ENCODE measurements around the gene CRIP3.
"Not testable (repeated sequence)": the region's sequence is repeated elsewhere in the genome, so short reads cannot be mapped to it uniquely, and the experiment has no call there.

CRIP3 gene

GRCh38 chr6:43308101-43308989 is at the start of gene CRIP3:
TSS of gene CRIP3 (minus strand) at chr6:43308826. CDS start at chr6:43308792, 34 bp downstream.
- DNase-seq (ENCODE audit: low read depth): peak; percentile 14

GRCh38 chr6:43355862-43356590 is 47.4 kb upstream of the CRIP3 start:
- DNase-seq (ENCODE audit: low read depth): no peak

- not testable (repeated sequence) for DNase-seq (ENCODE audit: low read depth)
These were observed 43.3 kb upstream of the CRIP3 start for GRCh38 chr6:43351951-43352350.

- DNase-seq (ENCODE audit: low read depth): no peak
These were observed 38.8 kb upstream of the CRIP3 start for GRCh38 chr6:43347444-43347843.

GRCh38 chr6:43347021-43347420 is 38.4 kb upstream of the CRIP3 start:
- no peak for DNase-seq (ENCODE audit: low read depth)

GRCh38 chr6:43346243-43346642 is 37.6 kb upstream of the CRIP3 start:
- not testable (repeated sequence) for DNase-seq (ENCODE audit: low read depth)

- DNase-seq (ENCODE audit: low read depth): no peak
These were observed 30.5 kb upstream of the CRIP3 start for GRCh38 chr6:43339168-43339567.

- no peak for DNase-seq (ENCODE audit: low read depth)
These were observed 29.6 kb upstream of the CRIP3 start for GRCh38 chr6:43338243-43338642.

GRCh38 chr6:43336382-43336781 is 27.8 kb upstream of the CRIP3 start:
- DNase-seq (ENCODE audit: low read depth): no peak

GRCh38 chr6:43335469-43335868 is 26.8 kb upstream of the CRIP3 start:
- no peak for DNase-seq (ENCODE audit: low read depth)

GRCh38 chr6:43334466-43335095 is 26.0 kb upstream of the CRIP3 start:
- no peak for DNase-seq (ENCODE audit: low read depth)

- no peak for DNase-seq (ENCODE audit: low read depth)
These were observed 23.3 kb upstream of the CRIP3 start for GRCh38 chr6:43331891-43332290.

- DNase-seq (ENCODE audit: low read depth): no peak
These were observed 22.8 kb upstream of the CRIP3 start for GRCh38 chr6:43331470-43331869.

- DNase-seq (ENCODE audit: low read depth): no peak
These were observed 19.9 kb upstream of the CRIP3 start for GRCh38 chr6:43328528-43328927.

- DNase-seq (ENCODE audit: low read depth): no peak
These were observed 17.2 kb upstream of the CRIP3 start for GRCh38 chr6:43325876-43326275.

- no peak for DNase-seq (ENCODE audit: low read depth)
These were observed 9.4 kb upstream of the CRIP3 start for GRCh38 chr6:43318011-43318410.

GRCh38 chr6:43313813-43314212 is 5.2 kb upstream of the CRIP3 start:
- DNase-seq (ENCODE audit: low read depth): no peak

- DNase-seq (ENCODE audit: low read depth): no peak
These were observed 3.0 kb upstream of the CRIP3 start for GRCh38 chr6:43311666-43312065.

- no peak for DNase-seq (ENCODE audit: low read depth)
These were observed 2.0 kb upstream of the CRIP3 start for GRCh38 chr6:43310624-43311023.

- DNase-seq (ENCODE audit: low read depth): no peak
These were observed 1.5 kb upstream of the CRIP3 start for GRCh38 chr6:43310134-43310533.

GRCh38 chr6:43308990-43309477 is 408 bp upstream of the CRIP3 start:
- no peak for DNase-seq (ENCODE audit: low read depth)

GRCh38 chr6:43307451-43308100 is 1.1 kb downstream of the CRIP3 start:
- DNase-seq (ENCODE audit: low read depth): no peak
